Activated CD4-positive, alpha-beta T cell treated with anti-CD3 and anti-CD28 coated beads, Interleukin-2, amount 10 ng/mL, durations not matched to agents 7 days and 5 days (primary cell): ENCODE measurements around the gene BCORL1. TPM values are rescaled to one million over a fixed set of nuclear protein-coding genes. Genes with fewer than 3 reads are reported as not detected.

Experiments
- CTCF ChIA-PET: fragments of 350-600 bp; sonication (Branson Sonifier 250); formaldehyde crosslinking; loops from one replicate; lab custom pipeline; 2021; ENCODE audit warnings: antibody characterized with exemption; lab: Charles Lee
- POLR2A ChIA-PET: fragments of 350-600 bp; sonication (Branson Sonifier 250); formaldehyde crosslinking; loops from one replicate; lab custom pipeline; 2021; ENCODE audit warnings: antibody characterized with exemption; lab: Charles Lee
- DNase-seq: peaks from one replicate; pipeline ENCODE4 v3.0.0-alpha.2; 2020
- H3K27ac Mint-ChIP-seq: one replicate; pipeline ENCODE4 v1.8.0; 2021; ENCODE audit warnings: mild to moderate bottlenecking, moderate library complexity, mixed read lengths
- H3K27me3 Mint-ChIP-seq: one replicate; pipeline ENCODE4 v1.8.0; 2021; ENCODE audit warnings: mixed read lengths
- H3K36me3 Mint-ChIP-seq: one replicate; pipeline ENCODE4 v1.8.0; 2021; ENCODE audit warnings: low read depth, mixed read lengths
- H3K4me1 Mint-ChIP-seq: one replicate; pipeline ENCODE4 v1.8.0; 2021; ENCODE audit warnings: mixed read lengths
- H3K4me3 Mint-ChIP-seq: one replicate; pipeline ENCODE4 v1.8.0; 2021; ENCODE audit warnings: mild to moderate bottlenecking, moderate library complexity, mixed read lengths
- H3K9me3 Mint-ChIP-seq: one replicate; pipeline ENCODE4 v1.8.0; 2021; ENCODE audit warnings: mixed read lengths
- total RNA-seq, 2 experiments: library from RNA; stranded (reverse); gene quantifications; one replicate each; pipeline ENCODE4 v1.2.3, GENCODE V29; 2021

BCORL1 gene
- total RNA-seq, 2 experiments from 2014 or later = 4.0 to 4.5 TPM

DNA sequence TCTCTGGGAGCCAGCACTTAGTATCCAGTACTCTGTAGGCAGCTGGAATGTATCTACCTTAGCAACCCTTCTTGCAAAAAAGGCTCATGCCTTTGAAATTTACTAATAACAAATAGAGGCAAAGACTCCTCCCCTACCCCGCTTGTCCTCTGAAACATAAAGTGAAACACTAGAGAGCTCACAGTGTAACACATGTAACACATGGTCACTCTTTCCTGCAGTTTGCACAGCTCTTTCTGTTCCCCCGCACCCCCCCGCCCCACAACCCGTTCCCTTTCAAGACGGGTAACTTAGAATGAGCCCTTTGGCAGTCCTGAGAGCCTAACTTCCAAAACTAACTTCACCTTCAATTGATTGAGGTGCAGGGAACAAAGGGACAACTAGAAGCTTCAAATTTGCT lies 6.0 kb upstream of the BCORL1 start:
- POLR2A ChIA-PET = no interaction called here
- Mint-ChIP-seq H3K36me3 (no peaks in the 10 kb centered on the region), H3K27ac (no peak overlapping the region), H3K4me3 (no peak overlapping the region), H3K4me1 (peaks cover 12% of the 10 kb centered on the region), H3K9me3 (no peaks in the 10 kb centered on the region), H3K27me3 (peaks cover 31% of the 10 kb centered on the region)
- no peak for DNase-seq
- CTCF ChIA-PET = no interaction called here

DNA sequence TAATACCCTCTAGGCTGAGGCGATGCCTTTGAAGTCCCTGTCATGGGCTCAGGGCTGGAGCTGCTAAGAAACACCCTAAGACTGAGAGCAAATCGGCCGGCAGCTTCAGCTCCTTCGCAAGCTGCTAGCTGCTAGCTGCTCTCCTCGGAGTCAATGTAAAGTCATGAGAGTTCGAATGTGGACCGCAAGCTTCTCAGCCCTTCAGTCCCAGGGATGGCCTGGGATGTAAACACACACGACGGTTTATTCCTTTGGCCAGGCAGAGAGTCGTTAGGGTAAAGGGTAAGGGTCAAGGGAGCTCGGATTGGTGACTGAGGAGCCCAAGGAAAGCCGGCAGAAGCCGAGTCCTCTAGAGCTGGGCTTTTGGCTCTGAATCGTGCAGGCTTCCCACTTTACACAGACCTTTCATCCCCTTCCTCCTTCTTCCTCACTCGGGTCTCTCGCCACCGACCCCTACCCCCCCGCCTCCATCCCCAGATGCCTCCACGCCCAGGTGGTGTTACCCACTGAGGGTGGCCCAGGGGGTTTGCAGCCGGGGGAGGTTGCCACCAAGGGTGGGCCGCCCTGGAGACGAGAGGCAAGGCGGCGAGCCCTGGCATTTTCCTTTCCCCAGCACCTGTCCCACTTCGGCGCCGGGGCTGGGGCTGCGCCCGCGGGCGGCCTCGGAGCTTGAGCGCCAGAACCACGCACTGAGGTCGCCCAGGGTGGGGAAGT lies 3.1 kb upstream of the BCORL1 start:
- POLR2A ChIA-PET = no interaction called here
- peaks cover 17% of the 10 kb centered on the region for H3K27me3 Mint-ChIP-seq

DNA sequence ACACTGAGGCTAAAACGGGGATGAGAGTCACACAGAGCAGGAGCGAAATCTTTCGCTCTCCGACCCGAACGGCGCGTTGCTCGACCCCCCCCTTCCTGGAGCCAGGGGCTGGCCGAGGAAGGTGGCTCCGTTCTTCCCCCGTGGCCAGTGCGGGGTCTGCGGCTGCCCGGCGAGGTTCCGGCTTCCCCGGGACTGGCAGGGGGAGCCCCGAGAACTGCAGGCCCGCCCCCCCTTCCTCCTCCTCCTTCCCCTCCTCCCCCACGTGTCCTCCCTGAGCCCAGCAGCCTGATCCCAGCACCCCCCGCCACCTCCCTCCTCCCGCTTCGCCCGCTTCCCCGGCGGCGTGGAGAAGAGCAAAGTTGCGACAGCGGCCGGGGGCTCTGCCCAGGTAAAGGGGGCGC lies 2.4 kb upstream of the BCORL1 start:
- no peak overlapping the region for H3K4me3 Mint-ChIP-seq
- no peak overlapping the region for H3K27ac Mint-ChIP-seq
- peaks cover 17% of the 10 kb centered on the region for H3K27me3 Mint-ChIP-seq
- no peaks in the 10 kb centered on the region for H3K36me3 Mint-ChIP-seq
- DNase-seq = no peak
- ChIA-PET POLR2A (no interaction called here), CTCF (interaction anchor here (1.3 to 2.1 kb wide), 2 partner anchors 19 to 23 kb away, joined by 4 to 14 read pairs; no protein-coding TSS in a partner anchor)
- H3K4me1 Mint-ChIP-seq = peaks cover 18% of the 10 kb centered on the region
- H3K9me3 Mint-ChIP-seq = no peaks in the 10 kb centered on the region

More for the DNA sequence above, 3.1 kb upstream of the BCORL1 start:
- no peak for DNase-seq
- Mint-ChIP-seq H3K36me3 (no peaks in the 10 kb centered on the region), H3K9me3 (no peaks in the 10 kb centered on the region), H3K27ac (no peak overlapping the region), H3K4me1 (peaks cover 14% of the 10 kb centered on the region), H3K4me3 (no peak overlapping the region)
- CTCF ChIA-PET = interaction anchor here (1.3 to 2.1 kb wide), 2 partner anchors 18 to 22 kb away, joined by 4 to 14 read pairs; no protein-coding TSS in a partner anchor

DNA sequence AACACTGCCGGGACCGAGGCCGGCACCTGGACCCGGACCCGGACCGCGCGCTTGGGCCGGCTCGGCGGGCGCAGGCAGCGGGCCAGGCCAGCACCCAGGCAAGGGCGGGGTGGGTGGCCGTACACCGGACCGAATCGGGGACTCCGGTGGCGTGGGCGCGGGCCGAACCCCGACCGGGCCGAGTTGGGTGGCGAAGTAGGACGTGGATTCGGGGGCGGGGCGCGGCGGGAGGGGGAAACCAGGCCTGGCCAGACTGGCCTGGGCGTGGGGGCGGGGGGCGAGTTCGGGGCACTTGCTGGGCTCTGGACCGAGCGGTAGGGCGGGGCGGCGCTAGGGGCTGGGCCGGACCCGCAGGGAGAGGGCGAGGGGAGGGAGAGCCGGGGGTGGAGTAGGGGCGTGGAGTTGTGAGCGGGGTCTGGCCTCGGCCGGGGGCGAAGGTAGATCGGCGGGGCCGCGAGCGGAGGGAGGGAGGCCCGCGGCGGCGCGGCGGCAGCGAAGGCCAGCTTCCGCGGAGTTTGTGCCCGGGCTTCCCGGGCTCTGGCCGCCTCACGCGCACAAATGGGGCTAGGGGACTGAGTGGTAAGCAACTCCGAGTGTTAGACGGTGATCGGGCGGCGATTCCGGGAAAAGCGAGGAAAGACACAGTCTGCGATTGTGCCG lies 1.8 kb upstream of the BCORL1 start:
- Mint-ChIP-seq H3K36me3 (no peaks in the 10 kb centered on the region), H3K4me3 (no peak overlapping the region), H3K27ac (no peak overlapping the region), H3K4me1 (peaks cover 22% of the 10 kb centered on the region), H3K9me3 (no peaks in the 10 kb centered on the region), H3K27me3 (peaks cover 17% of the 10 kb centered on the region)
- POLR2A ChIA-PET = no interaction called here
- no peak for DNase-seq
- CTCF ChIA-PET = interaction anchor here (0.6 to 1.0 kb wide), 2 partner anchors 13 to 55 kb away, joined by 3 read pairs; no protein-coding TSS in a partner anchor

DNA sequence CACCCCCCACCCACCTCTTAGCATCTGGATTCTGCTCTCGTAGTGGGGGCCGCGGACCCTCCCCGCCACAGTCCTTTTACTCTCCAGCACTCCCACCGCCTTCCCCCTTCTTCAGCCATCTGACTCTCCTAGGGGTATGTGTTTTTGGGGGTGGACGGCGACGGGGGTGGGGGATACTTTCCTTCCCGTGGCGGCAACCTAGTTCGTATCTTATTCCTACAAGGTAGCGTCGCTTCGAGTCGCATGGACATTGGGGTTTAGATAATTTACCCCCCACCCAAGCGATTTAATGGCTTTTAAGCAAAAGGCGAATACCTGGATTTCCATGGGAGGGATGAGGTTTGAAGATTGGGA lies 1.3 kb upstream of the BCORL1 start:
- ChIA-PET CTCF (interaction anchor here (0.6 to 1.0 kb wide), 2 partner anchors 14 to 55 kb away, joined by 3 read pairs; no protein-coding TSS in a partner anchor), POLR2A (no interaction called here)
- no peaks in the 10 kb centered on the region for H3K9me3 Mint-ChIP-seq
- H3K27ac Mint-ChIP-seq = no peak overlapping the region
- no peak for DNase-seq
- H3K4me1 Mint-ChIP-seq = peaks cover 22% of the 10 kb centered on the region
- H3K27me3 Mint-ChIP-seq = peaks cover 17% of the 10 kb centered on the region
- H3K4me3 Mint-ChIP-seq = no peak overlapping the region
- H3K36me3 Mint-ChIP-seq = no peaks in the 10 kb centered on the region

DNA sequence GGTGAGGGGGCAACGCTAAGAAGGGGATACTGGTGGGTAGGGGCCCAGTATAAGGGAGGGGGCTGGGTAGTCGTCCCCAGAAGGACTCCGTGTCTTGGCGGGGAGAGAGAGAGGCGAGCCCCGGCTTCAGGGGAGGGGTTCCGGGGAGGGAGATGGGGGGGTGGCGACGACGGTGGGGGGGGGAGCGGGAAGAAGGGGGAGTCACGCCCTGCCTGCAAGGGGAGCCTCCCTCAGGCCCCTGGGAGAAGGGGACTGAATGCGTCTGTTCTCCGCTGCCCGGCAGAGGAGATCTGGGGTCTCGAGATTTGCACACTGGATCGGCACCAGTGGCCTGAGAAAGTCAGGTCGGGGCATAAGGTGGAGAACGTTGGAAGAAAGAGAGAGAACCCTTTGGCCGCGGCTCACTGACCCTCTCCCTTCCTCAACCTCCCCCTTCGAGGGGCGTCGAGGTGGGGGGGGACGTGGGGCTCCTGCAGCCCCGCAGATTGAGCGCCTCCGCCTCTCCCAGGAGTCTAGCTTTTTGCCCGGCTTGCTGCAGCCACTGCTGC lies 609 bp upstream of the BCORL1 start:
- H3K27ac Mint-ChIP-seq = no peak overlapping the region
- no peak for DNase-seq
- H3K36me3 Mint-ChIP-seq = no peaks in the 10 kb centered on the region

DNA sequence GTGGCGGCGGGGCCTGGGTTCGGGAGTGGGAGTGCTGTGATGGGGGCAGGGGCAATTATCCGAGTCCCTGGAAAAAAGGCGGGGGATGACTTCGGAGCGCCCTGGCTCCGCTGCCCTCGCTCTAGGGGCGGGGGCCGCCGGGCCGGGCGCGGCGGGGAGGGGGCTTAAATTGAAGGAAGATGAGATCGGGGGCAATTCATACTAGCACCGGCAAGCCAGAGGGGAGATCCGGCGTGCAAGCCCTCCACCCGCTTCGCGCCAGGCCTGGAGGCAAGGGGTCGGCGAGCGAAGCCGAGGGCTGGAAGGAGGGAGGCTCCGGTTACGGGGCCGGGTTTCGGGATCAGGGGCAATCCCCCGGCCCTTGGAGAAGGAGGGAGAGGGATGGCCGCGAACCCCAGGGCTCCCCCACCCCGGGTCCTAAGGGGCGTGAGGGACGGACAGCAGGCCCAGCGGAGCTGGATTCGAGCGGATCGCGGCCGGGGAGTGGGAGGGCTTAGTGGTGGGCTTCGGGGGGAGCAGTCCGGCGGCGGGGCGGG lies 1.2 kb downstream of the BCORL1 start:
- ChIA-PET POLR2A (no interaction called here), CTCF (no interaction called here)
- DNase-seq = no peak
- Mint-ChIP-seq H3K4me1 (peaks cover 15% of the 10 kb centered on the region), H3K4me3 (no peak overlapping the region), H3K9me3 (no peaks in the 10 kb centered on the region), H3K27me3 (peaks cover 9% of the 10 kb centered on the region), H3K27ac (no peak overlapping the region), H3K36me3 (no peaks in the 10 kb centered on the region)

More for the DNA sequence above, 609 bp upstream of the BCORL1 start:
- POLR2A ChIA-PET = no interaction called here
- Mint-ChIP-seq H3K4me3 (no peak overlapping the region), H3K9me3 (no peaks in the 10 kb centered on the region), H3K4me1 (peaks cover 22% of the 10 kb centered on the region), H3K27me3 (peaks cover 17% of the 10 kb centered on the region)
- CTCF ChIA-PET = no interaction called here

DNA sequence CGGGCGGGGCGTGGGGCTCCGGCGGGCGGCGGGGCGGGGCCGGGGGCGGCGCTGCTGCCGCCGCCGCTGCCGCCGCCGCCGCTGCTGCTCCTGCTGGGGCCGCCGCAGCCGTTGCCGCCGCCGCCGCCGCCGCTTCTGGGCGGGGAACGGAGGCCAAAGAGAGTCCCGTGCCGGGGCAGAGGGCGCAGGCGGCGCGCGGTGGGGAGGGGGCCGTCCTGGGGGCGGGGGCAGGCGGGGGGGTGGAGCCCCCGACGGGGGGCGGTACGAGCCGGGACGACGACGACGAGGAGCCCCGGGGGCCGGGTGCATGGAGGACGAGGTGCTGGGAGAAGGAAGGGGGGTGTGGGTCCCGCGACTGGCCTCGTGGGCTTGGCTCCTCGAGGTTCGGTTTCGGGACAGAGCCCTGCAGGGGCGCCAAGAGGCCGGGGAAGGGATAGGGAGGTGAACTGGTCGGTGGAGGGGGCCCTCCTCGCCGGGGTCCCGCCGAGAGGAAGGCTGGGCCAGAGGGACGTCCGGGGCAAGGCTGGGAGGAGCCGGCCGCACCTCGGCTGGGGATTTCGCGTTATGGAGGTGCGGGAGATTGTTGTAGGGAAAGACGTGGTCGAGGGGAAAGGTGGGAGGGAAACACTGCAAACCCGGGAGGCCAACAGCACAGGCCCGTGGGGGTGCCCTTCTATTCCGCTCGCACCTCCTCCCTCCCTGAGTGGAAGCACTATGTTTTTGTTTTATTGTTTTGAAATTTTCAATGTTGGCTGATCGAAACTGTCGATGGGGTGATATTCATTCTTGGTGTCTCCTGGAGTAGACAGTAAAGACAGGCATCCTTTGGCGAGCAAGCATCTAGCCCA lies 1.9 kb downstream of the BCORL1 start:
- Mint-ChIP-seq H3K9me3 (no peaks in the 10 kb centered on the region), H3K4me1 (peaks cover 13% of the 10 kb centered on the region), H3K4me3 (peak overlapping the region; percentile 72), H3K36me3 (no peaks in the 10 kb centered on the region), H3K27me3 (peaks cover 4% of the 10 kb centered on the region), H3K27ac (peak overlapping the region; percentile 36)
- DNase-seq = peak; percentile 37
- ChIA-PET CTCF (interaction anchor here (0.9 kb wide), 1 partner anchor 53 kb away, joined by 3 read pairs; no protein-coding TSS in a partner anchor), POLR2A (no interaction called here)

DNA sequence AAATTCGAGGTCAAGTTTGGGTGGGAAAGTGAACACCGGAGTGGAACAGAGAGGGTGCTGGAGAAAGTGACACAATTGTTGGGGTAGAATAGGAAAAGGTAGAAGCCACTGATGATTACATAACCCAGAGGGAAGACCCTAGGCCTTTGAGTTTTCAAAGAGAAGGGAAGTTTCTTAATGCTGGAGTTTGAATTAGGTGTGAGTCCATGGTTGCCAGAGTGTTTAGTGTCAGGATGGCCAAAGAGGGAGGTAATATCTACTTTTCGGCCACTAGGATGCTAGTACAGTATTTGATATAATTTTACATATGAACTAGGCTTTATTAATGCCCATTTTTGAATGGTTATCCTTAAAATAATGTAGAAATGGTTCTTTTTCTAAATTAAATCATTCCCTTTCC lies 5.4 kb downstream of the BCORL1 start:
- no peaks in the 10 kb centered on the region for H3K36me3 Mint-ChIP-seq
- no peak overlapping the region for H3K4me3 Mint-ChIP-seq
- POLR2A ChIA-PET = no interaction called here
- no peak for DNase-seq
- H3K27me3 Mint-ChIP-seq = no peaks in the 10 kb centered on the region
- H3K27ac Mint-ChIP-seq = no peak overlapping the region
- H3K9me3 Mint-ChIP-seq = no peaks in the 10 kb centered on the region
- CTCF ChIA-PET = no interaction called here
- peaks cover 9% of the 10 kb centered on the region for H3K4me1 Mint-ChIP-seq

DNA sequence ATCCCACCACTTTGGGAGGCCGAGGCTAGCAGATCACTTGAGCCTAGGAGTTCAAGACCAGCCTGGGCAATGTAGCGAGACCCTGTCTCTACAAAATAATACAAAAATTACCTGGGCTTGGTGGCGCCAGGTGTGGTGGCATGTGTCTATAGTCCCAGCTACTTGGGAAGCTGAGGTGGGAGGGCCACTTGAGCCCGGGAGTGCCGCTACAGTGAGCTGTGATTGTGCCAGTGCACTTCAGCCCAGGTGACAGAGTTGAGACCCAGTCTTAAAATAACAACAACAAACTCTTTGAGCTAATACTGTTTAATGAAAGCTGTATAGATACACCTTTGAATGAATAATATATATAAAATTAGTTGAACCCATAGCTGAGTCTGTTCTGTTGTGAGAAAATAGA lies 9.7 kb downstream of the BCORL1 start:
- ChIA-PET POLR2A (no interaction called here), CTCF (interaction anchor here (0.7 to 1.6 kb wide), 2 partner anchors 34 to 782 kb away, joined by 3 to 4 read pairs; no protein-coding TSS in a partner anchor)
- DNase-seq = no peak
- no peaks in the 10 kb centered on the region for H3K27me3 Mint-ChIP-seq
- H3K27ac Mint-ChIP-seq = no peak overlapping the region
- H3K4me1 Mint-ChIP-seq = no peaks in the 10 kb centered on the region
- H3K4me3 Mint-ChIP-seq = no peak overlapping the region
- H3K36me3 Mint-ChIP-seq = no peaks in the 10 kb centered on the region
- H3K9me3 Mint-ChIP-seq = no peaks in the 10 kb centered on the region

DNA sequence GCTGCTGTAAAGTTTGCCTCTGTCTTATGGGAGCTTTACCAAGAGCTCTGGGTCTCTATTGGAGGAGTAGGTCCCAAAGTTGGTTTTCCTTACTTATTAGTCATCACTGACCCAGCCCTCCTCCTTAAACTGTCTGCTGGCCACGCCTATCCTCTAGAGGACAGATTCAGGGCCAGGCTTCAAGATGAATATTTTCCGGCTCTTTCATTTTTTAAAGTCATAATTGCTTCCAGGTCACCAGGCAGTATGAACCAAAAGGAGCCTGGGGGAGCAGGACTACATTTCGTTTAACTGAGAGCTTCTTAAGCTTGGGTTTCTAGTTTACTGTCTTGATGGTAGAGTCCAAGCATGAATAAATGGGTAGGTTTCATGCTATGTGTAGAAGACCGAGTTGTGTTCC lies 13.7 kb downstream of the BCORL1 start:
- no peaks in the 10 kb centered on the region for H3K9me3 Mint-ChIP-seq
- POLR2A ChIA-PET = no interaction called here
- H3K27me3 Mint-ChIP-seq = no peaks in the 10 kb centered on the region
- CTCF ChIA-PET = interaction anchor here (1.4 kb wide), 1 partner anchor 39 kb away, joined by 3 read pairs; no protein-coding TSS in a partner anchor
- DNase-seq = no peak
- no peak overlapping the region for H3K4me3 Mint-ChIP-seq
- no peaks in the 10 kb centered on the region for H3K36me3 Mint-ChIP-seq
- peak overlapping the region; percentile 31 for H3K27ac Mint-ChIP-seq
- peaks cover 2% of the 10 kb centered on the region for H3K4me1 Mint-ChIP-seq

DNA sequence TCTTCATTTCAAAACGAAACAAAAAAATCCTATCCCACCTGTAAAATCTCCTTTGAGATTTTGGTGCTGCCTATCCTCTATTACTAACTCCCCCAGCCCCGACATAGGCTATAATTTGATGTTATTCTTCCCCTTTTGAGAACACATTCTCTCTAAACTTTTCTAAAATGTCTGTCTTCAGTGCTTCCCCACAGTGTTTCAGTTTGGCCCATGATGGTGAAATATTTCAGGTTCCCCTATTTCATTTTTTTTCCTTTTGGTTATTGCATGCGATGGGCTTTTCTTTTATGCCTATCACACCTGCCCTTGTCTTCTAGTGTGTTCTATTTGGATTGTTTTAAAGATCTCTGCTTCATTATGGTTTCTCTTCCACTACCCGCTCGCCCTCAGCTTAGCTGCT lies 14.7 kb downstream of the BCORL1 start:
- no peak for DNase-seq
- CTCF ChIA-PET = interaction anchor here (1.2 kb wide), 1 partner anchor 43 kb away, joined by 3 read pairs; no protein-coding TSS in a partner anchor
- H3K27ac Mint-ChIP-seq = no peak overlapping the region
- no peaks in the 10 kb centered on the region for H3K9me3 Mint-ChIP-seq
- H3K36me3 Mint-ChIP-seq = no peaks in the 10 kb centered on the region
- peaks cover 9% of the 10 kb centered on the region for H3K4me1 Mint-ChIP-seq
- POLR2A ChIA-PET = no interaction called here
- no peaks in the 10 kb centered on the region for H3K27me3 Mint-ChIP-seq
- no peak overlapping the region for H3K4me3 Mint-ChIP-seq
